Measurements from ENCODE around the gene PIKFYVE.
"Not testable (repeated sequence)": the region's sequence is repeated elsewhere in the genome, so short reads cannot be mapped to it uniquely, and the experiment has no call there.

The PIKFYVE gene

GRCh38 chr2:208255557-208256106, 10.4 kb upstream of the PIKFYVE start:
- no peak for DNase-seq

GRCh38 chr2:208256192-208256782, 9.8 kb upstream of the PIKFYVE start:
- DNase-seq: no peak

- DNase-seq: not testable (repeated sequence)
These were observed 8.9 kb upstream of the PIKFYVE start for GRCh38 chr2:208256849-208257813.

- peak in 1 of 2 donors; percentile 34 for DNase-seq
These were observed 669 bp upstream of the PIKFYVE start for GRCh38 chr2:208265371-208265800.

- DNase-seq: no peak
These were observed 468 bp downstream of the PIKFYVE start for GRCh38 chr2:208266553-208266893.

GRCh38 chr2:208266936-208267335, 881 bp downstream of the PIKFYVE start:
- no peak for DNase-seq

GRCh38 chr2:208267526-208267925, 1.5 kb downstream of the PIKFYVE start:
- DNase-seq: not testable (repeated sequence)

GRCh38 chr2:208268156-208268952, 2.3 kb downstream of the PIKFYVE start:
- peak in 1 of 2 donors; percentile 28 for DNase-seq

- DNase-seq: no peak
These were observed 3.0 kb downstream of the PIKFYVE start for GRCh38 chr2:208269091-208269490.

GRCh38 chr2:208274748-208275147, 8.7 kb downstream of the PIKFYVE start:
- DNase-seq: no peak

- no peak for DNase-seq
These were observed 12.5 kb downstream of the PIKFYVE start for GRCh38 chr2:208278549-208278948.

GRCh38 chr2:208279236-208279635, 13.2 kb downstream of the PIKFYVE start:
- no peak for DNase-seq

- DNase-seq: no peak
These were observed 14.2 kb downstream of the PIKFYVE start for GRCh38 chr2:208280234-208280633.

GRCh38 chr2:208280933-208281332, 14.9 kb downstream of the PIKFYVE start:
- no peak for DNase-seq

- peak; percentile 11 to 66 for DNase-seq
These were observed 19.8 kb downstream of the PIKFYVE start for GRCh38 chr2:208285853-208286252.

GRCh38 chr2:208294482-208295024, 28.5 kb downstream of the PIKFYVE start:
- DNase-seq: peak in 1 of 2 donors; percentile 9

GRCh38 chr2:208295834-208296233, 29.8 kb downstream of the PIKFYVE start:
- DNase-seq: no peak

GRCh38 chr2:208296610-208297009, 30.6 kb downstream of the PIKFYVE start:
- no peak for DNase-seq

- DNase-seq: peak in 1 of 2 donors; percentile 5
These were observed 31.9 kb downstream of the PIKFYVE start for GRCh38 chr2:208297961-208298360.

GRCh38 chr2:208300847-208301618, 35.0 kb downstream of the PIKFYVE start:
- no peak for DNase-seq

GRCh38 chr2:208304157-208304556, 38.1 kb downstream of the PIKFYVE start:
- DNase-seq: no peak

GRCh38 chr2:208304695-208305094, 38.6 kb downstream of the PIKFYVE start:
- DNase-seq: no peak
